HepG2 (cell line): ENCODE results near the gene FIBP. TPM values are rescaled to one million over a fixed set of nuclear protein-coding genes. Genes with fewer than 3 reads are reported as not detected.

Experiments
- ARHGAP35 ChIP-seq: sonication (generic); formaldehyde crosslinking; IDR thresholded peaks from 2 replicates; pipeline ENCODE4 v1.9.0; 2022; ENCODE audit warnings: mild to moderate bottlenecking, inconsistent platforms, moderate library complexity, missing genetic modification reagents, borderline replicate concordance
- CCAR2 ChIP-seq: fragments of 200-400 bp; formaldehyde crosslinking; optimal IDR thresholded peaks from 2 replicates; pipeline ENCODE3; 2018; ENCODE audit warnings: low read depth, mild to moderate bottlenecking, low read length, moderate library complexity
- CTCF ChIP-seq: sonication (generic); formaldehyde crosslinking; IDR thresholded peaks from 2 replicates; pipeline ENCODE4 v1.5.0; 2020; ENCODE audit warnings: mild to moderate bottlenecking, missing genetic modification reagents, moderate library complexity
- EEA1 ChIP-seq: sonication (generic); formaldehyde crosslinking; IDR thresholded peaks from 2 replicates; pipeline ENCODE4 v1.5.1; 2020; ENCODE audit warnings: mild to moderate bottlenecking, missing genetic modification reagents, borderline replicate concordance
- HIC2 ChIP-seq: sonication (generic); formaldehyde crosslinking; IDR thresholded peaks from 2 replicates; pipeline ENCODE4 v1.9.0; 2022; ENCODE audit warnings: low read depth, missing genetic modification reagents
- POLR2A ChIP-seq, 2 experiments: IDR thresholded peaks; 2 replicates each; pipeline ENCODE4 v1.6.1; 2011; ENCODE audit warnings: low read depth in 2 of 2, low read length in 2 of 2, mild to moderate bottlenecking in 1 of 2, moderate library complexity in 1 of 2; ENCODE audit not compliant: insufficient read depth in 1 of 2
- SKIL ChIP-seq: sonication (generic); formaldehyde crosslinking; IDR thresholded peaks from 2 replicates; pipeline ENCODE4 v1.8.0; 2022; ENCODE audit warnings: missing genetic modification reagents, mild to moderate bottlenecking, moderate library complexity, borderline replicate concordance
- ZFX ChIP-seq: sonication (generic); formaldehyde crosslinking; IDR thresholded peaks from 2 replicates; pipeline ENCODE4 v1.4.0; 2020; ENCODE audit warnings: mild to moderate bottlenecking, low read depth, missing genetic modification reagents, moderate library complexity
- ZFY ChIP-seq: sonication (generic); formaldehyde crosslinking; IDR thresholded peaks from 2 replicates; pipeline ENCODE4 v1.4.0; 2020; ENCODE audit warnings: missing genetic modification reagents
- ZNF407 ChIP-seq: sonication (generic); formaldehyde crosslinking; IDR thresholded peaks from one replicate; pipeline ENCODE4 v1.5.1; 2020; ENCODE audit warnings: mild to moderate bottlenecking, missing genetic modification reagents; ENCODE audit errors: not compliant biosample characterization
- ZNF790 ChIP-seq: sonication (generic); formaldehyde crosslinking; IDR thresholded peaks from 2 replicates; pipeline ENCODE4 v1.8.0; 2022; ENCODE audit warnings: missing genetic modification reagents, mild to moderate bottlenecking, borderline replicate concordance
- polyA plus RNA-seq, 8 experiments: library from polyadenylated mRNA; depleted of rRNA in 3 of 8; stranded (reverse) in 7 of 8; unstranded in 1 of 8; fragments of >200 nt; fragmentation: Illumina TruSeq in 4 of 8; extraction: Trizol in 4 of 8; gene quantifications; 2 replicates each; pipeline versions ENCODE4 v1.2.1 to v1.2.3, GENCODE V29; 2011 to 2016; ENCODE audit warnings: low read depth in 4 of 8, missing spikeins in 1 of 8, mixed read lengths in 1 of 8; ENCODE audit not compliant: insufficient read depth in 1 of 8
- total RNA-seq, 5 experiments: library from RNA; depleted of rRNA; stranded (reverse); fragments of >200 nt; fragmentation: Illumina TruSeq; extraction: Trizol; gene quantifications; 2 replicates each; pipeline ENCODE4 v1.2.3, GENCODE V29; 2016; ENCODE audit warnings: low read depth in 1 of 5

The FIBP gene
- total and polyA plus RNA-seq, 2 of the 13 experiments (the other 11 are each of a cell fraction or from before 2014, with no cell fraction given), result 42.9 to 62.1 TPM

- TF ChIP-seq ZNF407 (CRISPR knock-in tag), result no peak
- no peak for TF ChIP-seq EEA1 (CRISPR knock-in tag)
- no peak for TF ChIP-seq HIC2 (CRISPR knock-in tag)
- no peak for TF ChIP-seq CCAR2
- no peak for TF ChIP-seq CTCF
- TF ChIP-seq ARHGAP35, result no peak
- peak; percentile 44; the same call in 1 of the 2 replicates for TF ChIP-seq ZFX (CRISPR knock-in tag)
- 0 out of 4 replicates have a peak, but pooled peaks of 1 of the 2 experiments have one; percentile 37 for TF ChIP-seq POLR2A (IDR thresholded peaks at IDR 0.05; ENCODE audit: insufficient read depth in 1 of 2, low read depth in 2 of 2, low read length in 2 of 2)
- 0 out of 2 replicates have a peak, but pooled peaks have one; percentile 29 for TF ChIP-seq ZNF790 (CRISPR knock-in tag)
- no peak for TF ChIP-seq SKIL
- peak; percentile 47 for TF ChIP-seq ZFY (CRISPR knock-in tag)
Observed at GRCh38 chr11:65872586-65873317, 15.5 kb downstream of the FIBP start, which contains the start of gene EFEMP2 (continued).
